Endothelial cell of umbilical vein (primary cell): Measurements from ENCODE around the gene TMEM125. TPM values are rescaled to one million over a fixed set of nuclear protein-coding genes. Genes with fewer than 3 reads are reported as not detected.
A peak's percentile ranks its signal among the peaks of the same experiment; 100 is the strongest.

Source experiments
- BruUV-seq: library from RNA; stranded (reverse); fragments of 400-500 nt; replicated peaks from 2 replicates; lab custom pipeline; 2021; lab: Mats Ljungman, UMichigan
- CTCF ChIA-PET: fragments of 300-600, 350-600 bp; sonication (Branson Sonifier 250); formaldehyde crosslinking; loops from one replicate; lab custom pipeline; 2021; ENCODE audit warnings: antibody characterized with exemption, inconsistent platforms; lab: Charles Lee
- POLR2A ChIA-PET: fragments of 300-600, 350-600 bp; sonication (Branson Sonifier 250); formaldehyde crosslinking; loops from one replicate; lab custom pipeline; 2021; ENCODE audit warnings: antibody characterized with exemption, inconsistent platforms; lab: Charles Lee
- DNase-seq: peaks from one replicate; pipeline ENCODE4 v3.0.0-alpha.2; 2011; ENCODE audit warnings: low read depth, low spot score
- FAIRE-seq: peaks from 2 replicates; lab custom pipeline; 2011; peaks lifted over from hg19 to GRCh38; lab: Jason Lieb, UNC
- H2AFZ ChIP-seq: 2 replicates; pipeline ENCODE4 v1.6.0; 2012; ENCODE audit warnings: low read depth, low read length, control low read depth, inconsistent platforms
- H3K27ac ChIP-seq: 2 replicates; pipeline ENCODE4 v1.5.1; 2011; ENCODE audit warnings: low read depth, mild to moderate bottlenecking, control low read depth, low read length, moderate library complexity; ENCODE audit not compliant: insufficient read depth
- H3K27me3 ChIP-seq, 2 experiments: 2 replicates each; pipeline versions ENCODE4 v1.6.0 to v1.6.1; 2011; ENCODE audit warnings: low read length in 2 of 2, mixed read lengths in 1 of 2; ENCODE audit not compliant: control insufficient read depth in 2 of 2, insufficient read depth in 2 of 2
- H3K36me3 ChIP-seq, 2 experiments: 2 replicates in 1 of 2; 3 replicates in 1 of 2; pipeline ENCODE4 v1.5.1; 2011; ENCODE audit warnings: low read length in 2 of 2, mild to moderate bottlenecking in 1 of 2, moderate library complexity in 1 of 2; ENCODE audit not compliant: control insufficient read depth in 2 of 2, insufficient read depth in 2 of 2; ENCODE audit errors: extremely low read depth in 1 of 2
- H3K4me1 ChIP-seq: 3 replicates; pipeline ENCODE4 v1.5.1; 2011; ENCODE audit warnings: mild to moderate bottlenecking, low read length; ENCODE audit not compliant: control insufficient read depth, insufficient read depth; ENCODE audit errors: extremely low read depth
- H3K4me2 ChIP-seq: 2 replicates; pipeline ENCODE4 v1.6.1; 2011; ENCODE audit warnings: low read length, control low read depth, mixed read lengths; ENCODE audit not compliant: insufficient read depth
- H3K4me3 ChIP-seq, 3 experiments: fragments of 200-600 bp in 1 of 3; sonication (generic), shearing (Covaris generic) in 1 of 3; replicated peaks in 1 of 3; 2 replicates each; pipeline ENCODE4 v1.5.1; 2011 to 2016; ENCODE audit warnings: control low read depth in 3 of 3, low read length in 3 of 3, mild to moderate bottlenecking in 2 of 3, inconsistent platforms in 1 of 3, low read depth in 1 of 3, moderate library complexity in 1 of 3; ENCODE audit not compliant: insufficient read depth in 1 of 3
- H3K79me2 ChIP-seq: 2 replicates; pipeline ENCODE4 v1.6.0; 2012; ENCODE audit warnings: low read length, inconsistent platforms; ENCODE audit not compliant: control insufficient read depth, insufficient read depth
- H3K9ac ChIP-seq: replicated peaks from 2 replicates; pipeline ENCODE3; 2011; ENCODE audit warnings: low read length, control low read depth; ENCODE audit not compliant: insufficient read depth; ENCODE audit errors: extremely low read depth
- H3K9me1 ChIP-seq: replicated peaks from 3 replicates; pipeline ENCODE4 v1.6.0; 2011; ENCODE audit warnings: mild to moderate bottlenecking, low read length; ENCODE audit not compliant: control insufficient read depth, insufficient read depth; ENCODE audit errors: extremely low read depth
- H3K9me3 ChIP-seq: replicated peaks from 2 replicates; pipeline ENCODE4 v1.5.1; 2012; ENCODE audit warnings: low read length, inconsistent platforms; ENCODE audit not compliant: control insufficient read depth, insufficient read depth
- H4K20me1 ChIP-seq: replicated peaks from 2 replicates; pipeline ENCODE3; 2011; ENCODE audit warnings: mild to moderate bottlenecking, low read length; ENCODE audit not compliant: control insufficient read depth, insufficient read depth; ENCODE audit errors: extremely low read depth
- CTCF ChIP-seq, 2 donors: IDR thresholded peaks; 1 replicate in 1 of 2; 2 replicates in 1 of 2; pipeline ENCODE4 v1.5.1; 2011; ENCODE audit warnings: low read length in 2 of 2, mild to moderate bottlenecking in 2 of 2, moderate library complexity in 2 of 2, control low read depth in 1 of 2, inconsistent platforms in 1 of 2, low read depth in 1 of 2; ENCODE audit not compliant: insufficient read depth in 1 of 2; ENCODE audit errors: extremely low read depth in 1 of 2
- EZH2 ChIP-seq: IDR thresholded peaks from 2 replicates; pipeline ENCODE4 v1.6.1; 2012; ENCODE audit warnings: borderline replicate concordance, low read depth, mild to moderate bottlenecking, moderate library complexity, low read length, inconsistent platforms; ENCODE audit not compliant: severe bottlenecking
- FOS ChIP-seq: IDR thresholded peaks from 2 replicates; pipeline ENCODE4 v1.6.1; 2011; ENCODE audit warnings: mild to moderate bottlenecking, low read length, moderate library complexity, borderline replicate concordance; ENCODE audit not compliant: insufficient read depth
- GATA2 ChIP-seq: IDR thresholded peaks from 2 replicates; pipeline ENCODE4 v1.7.0; 2011; ENCODE audit warnings: low read depth, mild to moderate bottlenecking, moderate library complexity, mixed read lengths, low read length; ENCODE audit not compliant: insufficient read length, insufficient read depth
- JUN ChIP-seq: IDR thresholded peaks from 2 replicates; pipeline ENCODE4 v1.6.1; 2011; ENCODE audit warnings: borderline replicate concordance, low read depth; ENCODE audit not compliant: insufficient read length, insufficient read depth
- MYC ChIP-seq: IDR thresholded peaks from one replicate; pipeline ENCODE4 v1.6.1; 2011; ENCODE audit warnings: mild to moderate bottlenecking, low read depth, low read length
- POLR2A ChIP-seq: IDR thresholded peaks from 2 replicates; pipeline ENCODE4 v1.6.1; 2012; ENCODE audit warnings: low read depth, mild to moderate bottlenecking, control low read depth, low read length
- POLR2AphosphoS5 ChIP-seq: IDR thresholded peaks from 2 replicates; pipeline ENCODE4 v1.6.1; 2012; ENCODE audit warnings: low read depth, mild to moderate bottlenecking, control low read depth, low read length, moderate library complexity; ENCODE audit not compliant: insufficient read depth
- dilution Hi-C: fragments of 300-500 bp; cut with MboI; formaldehyde crosslinking; loops from one replicate; pipeline ENCODE4 v1.15.0; 2019; ENCODE audit warnings: low sequenced_read_pairs; ENCODE audit not compliant: extremely low pct_ligation_motif_present
- intact Hi-C: fragments of 100-400 bp; cut with micrococcal nuclease; formaldehyde crosslinking; loops from one replicate; pipeline ENCODE4 v1.10.0; 2022
- polyA plus RNA-seq, 4 experiments: library from polyadenylated mRNA; depleted of rRNA in 3 of 4; stranded (reverse) in 3 of 4; unstranded in 1 of 4; fragments of >200 nt; gene quantifications; 2 replicates each; pipeline versions ENCODE4 v1.2.1 to v1.2.3, GENCODE V29; 2011 to 2012; ENCODE audit warnings: missing spikeins in 1 of 4
- total RNA-seq: library from RNA; stranded (reverse); gene quantifications from 2 replicates; pipeline ENCODE4 v1.2.3, GENCODE V29; 2021
- TF ChIP-seq, protein P1 (sequence below): IDR thresholded peaks from 2 replicates; pipeline ENCODE4 v1.6.1; 2011; ENCODE audit not compliant: insufficient read depth, insufficient read length

Gene TMEM125
- total and polyA plus RNA-seq, 2 donors (not counting 3 experiments of a cell fraction or from before 2014, with no cell fraction given), result 0.17 TPM; not detected in 1

GRCh38 chr1:43312663-43313515, 43.1 kb downstream of the TMEM125 start:
- Histone ChIP-seq H2AFZ (no peak overlapping the region), H3K9ac (no peak overlapping the region), H4K20me1 (no peaks in the 10 kb centered on the region), H3K36me3 (peaks cover 51 to 91% of the 10 kb centered on the region in 2 experiments), H3K4me1 (no peaks in the 10 kb centered on the region), H3K27me3 (no peaks in the 10 kb centered on the region), H3K9me3 (no peaks in the 10 kb centered on the region), H3K79me2 (peaks cover 6% of the 10 kb centered on the region), H3K4me3 (no peak overlapping the region), H3K27ac (no peak overlapping the region), H3K9me1 (no peaks in the 10 kb centered on the region), H3K4me2 (no peak overlapping the region)
- FAIRE-seq, result no peak
- no peak for DNase-seq
- dilution Hi-C loops (no loop called here), intact Hi-C loops (no loop called here)
- no TSS peak for BruUV-seq
- TF ChIP-seq POLR2A (peak; percentile 45), POLR2AphosphoS5 (peak; percentile 30), JUN (no peak)
- ChIA-PET CTCF (interaction anchor here (0.7 to 2.8 kb wide), 5 partner anchors 74 to 102 kb away, joined by 3 to 9 read pairs (median 3); no protein-coding TSS in a partner anchor), POLR2A (interaction anchor here (1.0 kb wide), 1 partner anchor 9 kb away, joined by 3 read pairs; no protein-coding TSS in a partner anchor)

- no peak for DNase-seq
- Histone ChIP-seq H3K79me2 (peaks cover 2% of the 10 kb centered on the region), H3K27ac (no peak overlapping the region), H3K4me3 (no peak overlapping the region), H3K9me3 (no peaks in the 10 kb centered on the region), H3K9me1 (no peaks in the 10 kb centered on the region), H3K4me2 (no peak overlapping the region), H2AFZ (no peak overlapping the region), H4K20me1 (no peaks in the 10 kb centered on the region), H3K36me3 (peaks cover 51 to 89% of the 10 kb centered on the region in 2 experiments), H3K4me1 (no peaks in the 10 kb centered on the region), H3K9ac (no peak overlapping the region), H3K27me3 (no peaks in the 10 kb centered on the region)
- ChIA-PET POLR2A (no interaction called here), CTCF (interaction anchor here (0.9 to 2.8 kb wide), 3 partner anchors 75 to 101 kb away, joined by 3 to 9 read pairs (median 5); no protein-coding TSS in a partner anchor)
- no peak for FAIRE-seq
- dilution Hi-C loops (no loop called here), intact Hi-C loops (no loop called here)
- TF ChIP-seq MYC, result no peak
- no peak for TF ChIP-seq EZH2
- no peak for TF ChIP-seq GATA2
- no peak for TF ChIP-seq POLR2A
- TF ChIP-seq JUN, result no peak
- no peak for TF ChIP-seq CTCF (IDR thresholded peaks at IDR 0.05; ENCODE audit: extremely low read depth in 1 of 2, insufficient read depth in 1 of 2, low read depth in 1 of 2, low read length in 2 of 2)
- TF ChIP-seq, protein P1, sequence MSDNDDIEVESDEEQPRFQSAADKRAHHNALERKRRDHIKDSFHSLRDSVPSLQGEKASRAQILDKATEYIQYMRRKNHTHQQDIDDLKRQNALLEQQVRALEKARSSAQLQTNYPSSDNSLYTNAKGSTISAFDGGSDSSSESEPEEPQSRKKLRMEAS, result no peak
- TF ChIP-seq FOS, result no peak
- no peak for TF ChIP-seq POLR2AphosphoS5
- no TSS peak for BruUV-seq
These were observed 44.0 kb downstream of the TMEM125 start for GRCh38 chr1:43313771-43314170.
